NB4 (cell line): Measurements from ENCODE around the gene DCUN1D2.
A peak's percentile ranks its signal among the peaks of the same experiment; 100 is the strongest.
"Not testable (repeated sequence)": the region's sequence is repeated elsewhere in the genome, so short reads cannot be mapped to it uniquely, and the experiment has no call there.

Experiments
- DNase-seq: peaks from one replicate; pipeline ENCODE4 v3.0.0; 2010; ENCODE audit warnings: low read depth
- H3K4me3 ChIP-seq: one replicate; pipeline ENCODE4 v1.5.1; 2011; ENCODE audit warnings: mild to moderate bottlenecking, low read depth, low read length, moderate library complexity
- CTCF ChIP-seq: IDR thresholded peaks from one replicate; pipeline ENCODE4 v1.5.1; 2012; ENCODE audit warnings: low read depth, low read length
- MAX ChIP-seq: IDR thresholded peaks from 2 replicates; pipeline ENCODE4 v1.6.1; 2011; ENCODE audit warnings: low read depth, low read length
- MYC ChIP-seq: IDR thresholded peaks from 2 replicates; pipeline ENCODE4 v1.6.1; 2011; ENCODE audit warnings: low read depth, low read length
- POLR2A ChIP-seq: IDR thresholded peaks from 2 replicates; pipeline ENCODE4 v1.6.1; 2011; ENCODE audit warnings: mild to moderate bottlenecking; ENCODE audit not compliant: insufficient read length; ENCODE audit errors: extremely low read depth

DCUN1D2 gene

GRCh38 chr13:113531041-113531873 is 40.7 kb upstream of the DCUN1D2 start:
- TF ChIP-seq MAX: no peak
- TF ChIP-seq CTCF: no peak
- no peak for TF ChIP-seq POLR2A
- no peak for TF ChIP-seq MYC
- DNase-seq: no peak
- H3K4me3 ChIP-seq: no peak overlapping the region

- TF ChIP-seq MAX: no peak
- no peak for DNase-seq
- H3K4me3 ChIP-seq: no peak overlapping the region
Observed at GRCh38 chr13:113528813-113529180, 38.3 kb upstream of the DCUN1D2 start.

- TF ChIP-seq CTCF: no peak
- TF ChIP-seq POLR2A: no peak
- 0 out of 2 replicates have a peak, but pooled peaks have one; percentile 17 for TF ChIP-seq MYC
- TF ChIP-seq MAX: peak; percentile 44; the same call in 1 of the 2 replicates
- H3K4me3 ChIP-seq: no peak overlapping the region
- DNase-seq: peak; percentile 68
Observed at GRCh38 chr13:113528101-113528812, 37.7 kb upstream of the DCUN1D2 start.

- TF ChIP-seq CTCF (no peak), POLR2A (no peak), MYC (0 out of 2 replicates have a peak, but pooled peaks have one; percentile 36), MAX (no peak)
- no peak overlapping the region for H3K4me3 ChIP-seq
- peak; percentile 50 for DNase-seq
Observed at GRCh38 chr13:113527272-113527958, 36.9 kb upstream of the DCUN1D2 start.

GRCh38 chr13:113526466-113527220 is 36.1 kb upstream of the DCUN1D2 start:
- TF ChIP-seq MYC (no peak), CTCF (no peak), POLR2A (no peak), MAX (no peak)
- DNase-seq: no peak
- H3K4me3 ChIP-seq: no peak overlapping the region

GRCh38 chr13:113522438-113522837 is 31.9 kb upstream of the DCUN1D2 start:
- not testable (repeated sequence) for H3K4me3 ChIP-seq, DNase-seq
